Measurements from ENCODE around the gene UST. TPM values are rescaled to one million over a fixed set of nuclear protein-coding genes. Genes with fewer than 3 reads are reported as not detected.
"Not testable (repeated sequence)": the region's sequence is repeated elsewhere in the genome, so short reads cannot be mapped to it uniquely, and the experiment has no call there.

UST gene
- total RNA-seq, 1 donor from 2014 or later, result 0.32 TPM

DNA sequence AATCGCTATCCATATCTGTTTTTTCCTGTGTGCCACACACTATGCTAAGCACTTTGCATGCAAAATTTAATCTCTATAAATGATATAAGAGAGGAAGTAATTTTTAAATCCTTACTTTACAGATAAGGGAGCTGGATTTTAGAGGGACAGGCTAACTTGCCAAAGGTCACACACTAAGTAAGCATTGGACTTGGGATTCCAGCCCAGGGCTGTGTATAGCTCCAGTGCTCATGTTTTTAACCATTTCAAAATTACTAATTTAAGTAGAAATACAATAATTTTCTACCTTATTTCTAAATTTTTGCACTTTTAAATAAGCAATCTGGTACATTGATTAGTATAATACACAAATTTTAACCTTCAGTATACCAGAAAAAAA, 144.6 kb downstream of the UST start:
- intact Hi-C loops (cut with micrococcal nuclease), result no loop called here

DNA sequence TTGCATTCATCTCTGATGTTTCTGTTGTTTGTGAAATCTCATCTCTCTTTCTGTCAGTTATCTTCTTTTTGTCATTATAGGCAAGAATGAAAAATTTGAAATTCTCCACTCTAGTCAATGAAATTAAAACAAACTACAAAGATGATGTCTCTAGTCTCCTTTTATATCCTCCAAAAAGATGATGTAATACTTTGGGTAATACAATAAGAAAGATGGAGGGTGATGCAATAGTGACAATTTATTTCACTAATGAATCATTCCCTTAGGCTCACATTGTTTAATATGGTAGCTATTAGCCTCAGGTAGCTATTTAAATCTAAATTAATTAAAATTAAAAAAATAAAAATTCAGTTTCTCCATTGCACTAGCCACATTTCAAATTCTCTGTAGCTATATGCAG, 145.4 kb downstream of the UST start:
- intact Hi-C loops (cut with micrococcal nuclease), result no loop called here

- intact Hi-C loops (cut with micrococcal nuclease), result no loop called here
Observed at GRCh38 chr6:148893073-148893472, 146.2 kb downstream of the UST start.

GRCh38 chr6:148893481-148893880, 146.7 kb downstream of the UST start:
- intact Hi-C loops (cut with micrococcal nuclease), result no loop called here

GRCh38 chr6:148898376-148899014, 151.7 kb downstream of the UST start:
- intact Hi-C loops (cut with micrococcal nuclease), result no loop called here

GRCh38 chr6:148904896-148905870, 158.4 kb downstream of the UST start:
- intact Hi-C loops (cut with micrococcal nuclease), result no loop called here

GRCh38 chr6:148905901-148906300, 159.1 kb downstream of the UST start:
- intact Hi-C loops (cut with micrococcal nuclease), result no loop called here

- intact Hi-C loops (cut with micrococcal nuclease), result no loop called here
Observed at GRCh38 chr6:148906386-148906785, 159.6 kb downstream of the UST start.

DNA sequence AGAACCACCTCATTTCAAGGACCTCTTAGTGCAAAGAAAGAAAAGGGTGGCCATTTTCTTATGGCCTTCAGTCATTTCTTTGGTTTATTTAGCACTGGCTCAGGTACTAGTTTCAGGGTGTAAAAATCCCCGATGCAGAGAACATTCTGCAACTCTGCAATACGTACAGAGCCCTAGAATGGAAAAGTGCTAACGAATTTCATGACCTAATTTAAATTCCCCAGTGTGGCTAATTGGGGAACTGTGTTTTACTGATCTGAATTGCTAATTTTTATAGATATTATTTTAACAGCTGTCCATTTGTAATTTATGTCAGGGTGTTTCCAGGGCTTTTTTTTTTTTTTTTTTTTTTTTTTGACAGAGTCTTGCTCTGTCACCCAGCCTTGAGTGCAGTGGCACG, 160.7 kb downstream of the UST start:
- intact Hi-C loops (cut with micrococcal nuclease), result no loop called here

DNA sequence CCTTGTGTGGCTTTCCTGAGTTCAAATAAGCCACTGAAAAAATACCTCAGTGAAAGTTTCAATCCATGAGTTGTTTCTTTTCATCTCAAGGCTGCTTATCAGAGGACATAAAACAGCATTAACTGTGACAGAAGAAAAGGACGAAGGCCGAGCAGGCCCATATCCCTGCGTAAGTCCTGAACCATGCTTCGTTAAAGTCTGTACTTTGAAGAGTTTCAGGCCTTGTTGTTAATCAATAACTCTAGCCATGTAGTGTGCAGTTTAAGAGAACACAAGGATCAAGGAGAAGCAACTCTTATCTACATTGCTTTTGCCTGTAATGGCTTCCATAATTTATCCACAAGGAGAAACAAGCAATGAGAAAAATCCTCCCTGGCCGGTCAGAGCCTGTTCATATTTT, 165.4 kb downstream of the UST start:
- intact Hi-C loops (cut with micrococcal nuclease), result no loop called here

GRCh38 chr6:148915810-148916209, 169.0 kb downstream of the UST start:
- intact Hi-C loops (cut with micrococcal nuclease), result no loop called here

DNA sequence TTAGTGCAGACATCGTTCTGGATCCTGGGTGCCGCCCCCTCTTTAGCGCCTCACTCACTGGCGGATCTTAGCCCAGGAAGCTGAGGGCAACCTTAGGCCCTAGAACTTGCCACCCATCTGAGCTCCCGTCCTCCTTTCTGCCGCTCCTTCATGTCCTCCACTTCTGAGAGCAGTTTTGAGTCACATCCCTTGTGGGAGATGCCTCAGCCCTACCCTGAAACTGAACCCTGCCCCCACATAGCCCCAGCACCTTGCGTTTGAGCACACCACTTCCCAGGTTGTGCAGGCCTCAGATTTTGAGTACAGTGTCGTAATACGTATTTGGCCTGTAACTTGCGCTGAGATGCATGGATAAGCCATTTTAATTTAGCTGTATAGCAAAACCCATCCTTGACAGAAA, 169.7 kb downstream of the UST start:
- intact Hi-C loops (cut with micrococcal nuclease), result not testable (repeated sequence)

GRCh38 chr6:148924226-148925012, 177.6 kb downstream of the UST start:
- intact Hi-C loops (cut with micrococcal nuclease), result no loop called here

DNA sequence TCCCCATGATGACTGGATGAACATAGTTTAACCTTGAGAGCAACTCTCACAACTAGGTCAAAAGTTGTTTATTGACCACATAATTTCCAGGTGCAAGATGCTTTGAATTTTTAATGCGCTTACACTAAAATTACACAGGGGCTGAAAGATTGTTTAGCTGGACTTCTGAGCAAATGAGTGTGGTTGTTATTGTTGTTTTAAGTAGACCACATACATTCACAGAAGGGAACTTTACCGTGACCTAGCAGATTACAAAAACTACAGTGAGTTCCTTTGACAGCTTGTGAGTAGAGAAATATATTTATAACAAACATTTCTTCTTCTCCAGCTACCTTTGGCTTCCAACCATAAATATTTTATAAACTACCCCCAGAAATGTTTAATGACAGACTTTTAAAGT, 178.9 kb downstream of the UST start:
- intact Hi-C loops (cut with micrococcal nuclease), result no loop called here

DNA sequence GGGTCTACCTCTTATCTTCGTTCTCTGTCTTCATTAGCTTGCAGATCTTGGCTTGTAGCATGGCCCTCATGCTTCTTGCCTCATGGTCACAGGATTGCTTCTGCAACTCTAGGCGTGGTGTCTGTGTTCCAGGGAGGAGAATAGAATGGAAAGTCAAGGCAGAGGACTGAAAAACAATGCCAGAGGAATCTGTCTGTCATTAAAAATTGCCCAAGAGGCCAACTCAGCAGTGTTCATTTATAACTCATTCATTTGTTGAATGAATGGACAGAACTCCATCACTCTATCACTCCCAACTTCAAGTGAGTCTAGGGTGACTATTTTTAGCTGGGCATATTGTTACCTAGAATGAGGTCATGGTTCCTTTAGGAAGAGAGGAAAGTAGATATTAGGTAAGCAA, 179.6 kb downstream of the UST start:
- intact Hi-C loops (cut with micrococcal nuclease), result no loop called here

GRCh38 chr6:148927586-148927985, 180.8 kb downstream of the UST start:
- intact Hi-C loops (cut with micrococcal nuclease), result no loop called here

DNA sequence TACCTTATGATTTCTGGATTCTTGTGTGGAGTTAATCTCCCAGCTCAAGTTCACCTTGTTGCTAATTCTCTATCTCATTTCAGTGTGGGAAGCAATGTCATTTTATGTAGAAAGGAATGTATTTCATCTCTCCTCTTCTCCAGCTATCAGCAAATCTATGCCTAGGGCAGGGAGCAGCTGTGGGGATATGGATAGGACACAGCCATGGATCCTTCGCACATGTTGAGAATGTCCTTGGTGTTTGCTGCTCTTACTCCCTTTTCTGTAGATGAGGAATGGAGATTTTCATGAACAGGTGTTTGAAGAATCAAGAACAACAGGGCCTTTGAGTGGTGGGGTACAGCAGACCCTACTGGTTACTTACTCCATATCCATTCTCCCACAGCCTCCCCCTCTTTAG, 182.0 kb downstream of the UST start:
- intact Hi-C loops (cut with micrococcal nuclease), result no loop called here

DNA sequence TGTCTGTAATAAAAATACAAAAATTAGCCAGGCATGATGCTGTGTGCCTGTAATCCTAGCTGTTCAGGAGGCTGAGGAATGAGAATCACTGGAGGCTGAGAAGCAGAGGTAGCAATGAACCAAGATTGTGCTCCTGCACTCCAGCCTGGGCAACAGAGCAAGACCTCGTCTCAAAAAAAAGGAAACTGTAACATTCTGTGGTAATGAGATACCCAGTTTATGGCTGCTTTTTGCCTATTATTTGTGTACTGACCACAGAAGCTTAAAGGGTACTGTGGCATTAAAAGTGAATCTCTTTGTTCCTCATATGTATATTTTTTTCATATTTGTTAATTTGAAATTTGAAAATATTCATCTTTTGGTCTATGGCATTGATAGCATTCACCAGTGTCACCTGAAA, 185.4 kb downstream of the UST start:
- intact Hi-C loops (cut with micrococcal nuclease), result no loop called here

GRCh38 chr6:148932731-148933130, 185.9 kb downstream of the UST start:
- intact Hi-C loops (cut with micrococcal nuclease), result no loop called here

- intact Hi-C loops (cut with micrococcal nuclease), result no loop called here
Observed at GRCh38 chr6:148934539-148934938, 187.7 kb downstream of the UST start.

- intact Hi-C loops (cut with micrococcal nuclease), result no loop called here
Observed at GRCh38 chr6:148934961-148935360, 188.1 kb downstream of the UST start.
